DND-41 (cell line): ENCODE data around the gene B4GALT1.
"Not testable (repeated sequence)": the region's sequence is repeated elsewhere in the genome, so short reads cannot be mapped to it uniquely, and the experiment has no call there.

ENCODE experiments used
- ATAC-seq: fragments of 200-7000 bp; cut with Tn5 transposase; 3 replicates; pipeline ENCODE4 v1.9.1; 2021; ENCODE audit warnings: low read depth; ENCODE audit not compliant: insufficient read depth
- DNase-seq: peaks from one replicate; pipeline ENCODE4 v3.0.0-alpha.2; 2020
- H2AFZ ChIP-seq: 2 replicates; pipeline ENCODE4 v1.6.0; 2012; ENCODE audit warnings: low read depth, low read length
- H3K27ac ChIP-seq: 2 replicates; pipeline ENCODE4 v1.5.1; 2012; ENCODE audit warnings: low read length, inconsistent platforms
- H3K27me3 ChIP-seq: fragments of 200-600 bp; sonication (generic); 2 replicates; pipeline ENCODE4 v1.6.0; 2012; ENCODE audit warnings: low read length, mild to moderate bottlenecking, inconsistent platforms; ENCODE audit not compliant: insufficient read depth, poor library complexity
- H3K36me3 ChIP-seq: 2 replicates; pipeline ENCODE4 v1.5.1; 2012; ENCODE audit warnings: low read length, inconsistent platforms; ENCODE audit not compliant: insufficient read depth
- H3K4me1 ChIP-seq: 2 replicates; pipeline ENCODE4 v1.5.1; 2012; ENCODE audit warnings: mild to moderate bottlenecking, low read length; ENCODE audit not compliant: insufficient read depth
- H3K4me2 ChIP-seq: 2 replicates; pipeline ENCODE4 v1.6.0; 2012; ENCODE audit warnings: mild to moderate bottlenecking, moderate library complexity, low read length, inconsistent platforms; ENCODE audit not compliant: insufficient read depth
- H3K4me3 ChIP-seq, 2 experiments: fragments of 200-600 bp in 1 of 2; shearing (Covaris generic) in 1 of 2; 2 replicates each; pipeline ENCODE4 v1.5.1; 2012 to 2016; ENCODE audit warnings: inconsistent platforms in 2 of 2, low read length in 2 of 2, mild to moderate bottlenecking in 2 of 2, low read depth in 1 of 2, moderate library complexity in 1 of 2
- H3K79me2 ChIP-seq: 2 replicates; pipeline ENCODE4 v1.6.0; 2012; ENCODE audit warnings: low read length, inconsistent platforms; ENCODE audit not compliant: insufficient read depth
- H3K9ac ChIP-seq: 2 replicates; pipeline ENCODE4 v1.6.0; 2012; ENCODE audit warnings: low read depth, mild to moderate bottlenecking, inconsistent platforms, low read length, moderate library complexity
- H3K9me3 ChIP-seq: 2 replicates; pipeline ENCODE4 v1.5.1; 2012; ENCODE audit warnings: low read length, moderate library complexity, mild to moderate bottlenecking, inconsistent platforms; ENCODE audit not compliant: insufficient read depth, severe bottlenecking
- H4K20me1 ChIP-seq: 2 replicates; pipeline ENCODE4 v1.6.0; 2012; ENCODE audit warnings: low read length; ENCODE audit not compliant: insufficient read depth
- EZH2 ChIP-seq: IDR thresholded peaks from 3 replicates; pipeline ENCODE4 v1.6.1; 2012; ENCODE audit warnings: borderline replicate concordance, low read depth, mild to moderate bottlenecking, moderate library complexity, low read length, inconsistent platforms; ENCODE audit not compliant: severe bottlenecking
- TF ChIP-seq, protein P1 (sequence below): IDR thresholded peaks from 2 replicates; pipeline ENCODE4 v1.5.1; 2012; ENCODE audit warnings: borderline replicate concordance, low read length, moderate library complexity, mild to moderate bottlenecking; ENCODE audit not compliant: poor library complexity, severe bottlenecking; ENCODE audit errors: extremely low read depth

The B4GALT1 gene

DNA sequence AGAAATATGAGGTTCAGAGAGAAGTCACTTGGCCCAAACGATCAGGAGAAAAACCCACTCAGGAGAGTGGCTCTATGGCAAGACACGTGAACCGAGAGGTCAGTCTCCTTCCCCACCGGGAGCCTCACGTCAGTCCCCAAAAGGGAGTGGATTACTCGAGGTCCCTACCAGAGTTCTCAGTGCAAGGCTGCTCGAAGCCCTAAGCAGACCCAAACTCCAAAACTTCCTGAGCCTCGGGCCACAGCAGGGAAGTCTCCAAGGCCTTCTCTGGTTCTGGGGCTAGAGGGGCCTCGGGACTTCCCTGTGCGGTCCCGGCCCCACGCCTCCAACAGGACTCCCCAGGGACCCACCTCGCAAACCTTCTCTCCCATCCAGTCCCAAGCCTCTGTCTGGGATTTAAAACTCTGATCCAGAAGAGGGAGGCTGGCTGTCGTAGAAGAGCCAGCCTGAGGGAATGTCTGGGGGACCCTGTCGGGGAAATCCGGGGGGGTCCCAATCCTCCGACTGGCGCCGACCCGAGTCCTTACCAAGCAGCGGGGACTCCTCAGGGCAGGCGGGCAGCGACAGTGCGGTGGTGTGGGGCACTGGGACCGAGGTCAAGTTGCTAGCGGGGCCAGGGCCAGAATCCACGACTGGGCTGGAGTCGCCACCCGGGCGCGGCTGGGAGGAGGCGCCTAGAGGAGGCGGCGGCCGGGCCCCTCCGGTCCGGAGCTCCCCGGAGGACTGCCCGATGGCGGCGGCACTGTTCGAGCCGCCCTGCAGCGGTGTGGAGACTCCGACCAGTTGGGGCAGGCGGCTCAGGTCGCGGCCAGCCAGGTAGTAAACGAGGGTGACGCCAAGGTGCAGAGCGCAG is 679 bp downstream of the B4GALT1 start:
- TF ChIP-seq EZH2, result no peak
- TF ChIP-seq, protein P1, sequence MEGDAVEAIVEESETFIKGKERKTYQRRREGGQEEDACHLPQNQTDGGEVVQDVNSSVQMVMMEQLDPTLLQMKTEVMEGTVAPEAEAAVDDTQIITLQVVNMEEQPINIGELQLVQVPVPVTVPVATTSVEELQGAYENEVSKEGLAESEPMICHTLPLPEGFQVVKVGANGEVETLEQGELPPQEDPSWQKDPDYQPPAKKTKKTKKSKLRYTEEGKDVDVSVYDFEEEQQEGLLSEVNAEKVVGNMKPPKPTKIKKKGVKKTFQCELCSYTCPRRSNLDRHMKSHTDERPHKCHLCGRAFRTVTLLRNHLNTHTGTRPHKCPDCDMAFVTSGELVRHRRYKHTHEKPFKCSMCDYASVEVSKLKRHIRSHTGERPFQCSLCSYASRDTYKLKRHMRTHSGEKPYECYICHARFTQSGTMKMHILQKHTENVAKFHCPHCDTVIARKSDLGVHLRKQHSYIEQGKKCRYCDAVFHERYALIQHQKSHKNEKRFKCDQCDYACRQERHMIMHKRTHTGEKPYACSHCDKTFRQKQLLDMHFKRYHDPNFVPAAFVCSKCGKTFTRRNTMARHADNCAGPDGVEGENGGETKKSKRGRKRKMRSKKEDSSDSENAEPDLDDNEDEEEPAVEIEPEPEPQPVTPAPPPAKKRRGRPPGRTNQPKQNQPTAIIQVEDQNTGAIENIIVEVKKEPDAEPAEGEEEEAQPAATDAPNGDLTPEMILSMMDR, result no peak
- peak; percentile 26 for DNase-seq
- Histone ChIP-seq H3K4me2 (peak overlapping the region; percentile 72), H3K27ac (peak overlapping the region; percentile 75), H3K4me3 (peak overlapping the region; percentile 82 to 92), H2AFZ (peak overlapping the region; percentile 87), H3K36me3 (no peaks in the 10 kb centered on the region; the same call in 1 of the 2 replicates), H3K4me1 (peaks cover 43% of the 10 kb centered on the region), H3K79me2 (peaks cover 50% of the 10 kb centered on the region), H3K9me3 (no peaks in the 10 kb centered on the region), H3K27me3 (no peaks in the 10 kb centered on the region), H4K20me1 (peaks cover 20% of the 10 kb centered on the region; the same call in 1 of the 2 replicates), H3K9ac (peak overlapping the region; percentile 88)
- ATAC-seq, result peak; percentile 22

DNA sequence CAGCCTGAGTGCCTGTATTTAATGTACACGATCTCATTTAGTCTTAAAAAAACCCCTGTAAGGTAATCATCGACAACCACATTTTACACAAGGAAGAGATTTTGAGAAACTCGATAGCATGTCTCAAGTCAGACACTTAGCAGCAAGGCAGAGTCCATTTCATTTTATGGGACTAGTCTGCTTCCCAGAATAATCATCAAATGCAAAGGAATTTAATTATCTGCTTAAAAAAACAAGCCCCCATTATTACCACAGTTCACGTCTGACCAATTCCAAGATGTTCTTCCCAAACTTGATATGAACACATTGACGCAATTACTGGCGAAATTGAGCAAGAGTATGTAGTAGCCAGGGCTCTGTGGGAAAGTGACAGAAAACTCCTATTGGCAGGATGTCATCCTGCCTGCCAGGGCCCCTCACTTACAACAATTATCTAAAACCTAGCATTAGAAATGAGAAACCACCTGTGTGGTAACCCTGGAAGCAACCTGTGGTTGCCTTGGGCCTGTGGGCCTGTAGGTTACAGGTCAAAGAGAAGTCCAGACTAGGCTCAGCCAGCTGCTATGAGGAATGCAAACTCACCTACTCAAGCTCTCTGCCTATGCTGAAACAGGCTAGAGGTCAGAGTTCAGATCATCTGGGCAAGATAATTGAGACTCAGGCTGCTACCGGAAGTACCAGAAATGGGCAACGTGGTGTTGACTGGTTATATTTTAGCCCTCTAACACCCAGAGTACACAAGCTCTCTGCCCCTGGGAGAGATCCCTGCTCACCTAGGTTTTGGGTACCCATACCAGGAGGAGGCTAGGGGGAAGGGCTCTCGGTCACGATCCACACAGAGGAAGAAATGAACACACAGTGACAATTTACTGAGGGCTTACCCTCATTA is 1.6 kb downstream of the B4GALT1 start:
- H3K27ac ChIP-seq, result peak overlapping the region; percentile 75; the same call in 1 of the 2 replicates
- peak overlapping the region; percentile 72 for H3K4me2 ChIP-seq
- peaks cover 43% of the 10 kb centered on the region for H3K4me1 ChIP-seq
- TF ChIP-seq EZH2, result no peak
- TF ChIP-seq, protein P1, result no peak
- peak overlapping the region; percentile 87 for H2AFZ ChIP-seq
- DNase-seq (peak; percentile 17), ATAC-seq (no peak)
- H3K9ac ChIP-seq, result peak overlapping the region; percentile 88
- peaks cover 26% of the 10 kb centered on the region; the same call in 1 of the 2 replicates for H4K20me1 ChIP-seq
- H3K9me3 ChIP-seq, result no peaks in the 10 kb centered on the region
- H3K4me3 ChIP-seq, result peak overlapping the region; percentile 82 to 92
- H3K79me2 ChIP-seq, result peaks cover 55% of the 10 kb centered on the region
- no peaks in the 10 kb centered on the region; the same call in 1 of the 2 replicates for H3K36me3 ChIP-seq
- no peaks in the 10 kb centered on the region for H3K27me3 ChIP-seq

DNA sequence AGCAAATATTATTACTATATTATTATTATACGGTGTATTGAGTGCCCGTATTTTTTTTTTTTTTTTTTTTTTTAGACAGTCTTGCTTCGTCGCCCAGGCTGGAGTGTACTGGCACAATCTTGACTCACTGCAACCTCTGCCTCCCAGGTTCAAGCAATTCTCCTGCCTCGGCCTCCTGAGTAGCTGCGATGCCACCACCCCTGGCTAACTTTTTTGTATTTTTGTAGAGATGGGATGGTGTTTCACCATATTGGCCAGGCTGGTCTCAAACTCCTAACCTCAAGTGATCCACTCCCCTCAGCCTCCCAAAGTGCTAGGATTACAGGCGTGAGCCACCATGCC is 2.2 kb downstream of the B4GALT1 start:
- ATAC-seq, H3K36me3 ChIP-seq, DNase-seq, H3K27me3 ChIP-seq, H2AFZ ChIP-seq, H3K27ac ChIP-seq, H3K9me3 ChIP-seq: not testable (repeated sequence)
- Histone ChIP-seq H3K79me2 (peaks cover 55% of the 10 kb centered on the region), H4K20me1 (peaks cover 26% of the 10 kb centered on the region; the same call in 1 of the 2 replicates), H3K4me1 (peaks cover 43% of the 10 kb centered on the region), H3K4me2 (peak overlapping the region; percentile 72), H3K9ac (0 out of 2 replicates have a peak overlapping the region, but pooled peaks have one; percentile 88), H3K4me3 (peak overlapping the region in 1 of 2 experiments; percentile 92; a peak in 1 of 4 replicates)
